Liver (tissue), 9 donors: ENCODE results near the gene LMCD1. TPM values are rescaled to one million over a fixed set of nuclear protein-coding genes. Genes with fewer than 3 reads are reported as not detected.

Source experiments
- DNase-seq: peaks from one replicate; pipeline ENCODE4 v3.0.0-alpha.2; 2017; ENCODE audit warnings: low spot score
- H3K27ac ChIP-seq, 2 donors: one replicate each; pipeline ENCODE4 v1.7.0; 2013; ENCODE audit warnings: inconsistent platforms in 2 of 2, low read length in 2 of 2, control low read depth in 1 of 2, low read depth in 1 of 2, mild to moderate bottlenecking in 1 of 2
- H3K27me3 ChIP-seq, 4 donors: one replicate each; pipeline versions ENCODE4 v1.6.1 to v1.7.0; 2013; ENCODE audit warnings: low read length in 3 of 4, inconsistent platforms in 1 of 4, mild to moderate bottlenecking in 1 of 4, moderate library complexity in 1 of 4; ENCODE audit not compliant: control insufficient read depth in 4 of 4, insufficient read depth in 4 of 4
- H3K36me3 ChIP-seq, 4 donors: one replicate each; pipeline versions ENCODE4 v1.6.1 to v1.7.0; 2013; ENCODE audit warnings: low read length in 3 of 4, mild to moderate bottlenecking in 3 of 4, low read depth in 1 of 4, moderate library complexity in 1 of 4; ENCODE audit not compliant: control insufficient read depth in 4 of 4, insufficient read depth in 3 of 4
- H3K4me1 ChIP-seq, 4 donors: one replicate each; pipeline versions ENCODE4 v1.6.1 to v1.7.0; 2013; ENCODE audit warnings: low read length in 3 of 4, mild to moderate bottlenecking in 3 of 4, moderate library complexity in 1 of 4; ENCODE audit not compliant: control insufficient read depth in 4 of 4, insufficient read depth in 4 of 4
- H3K4me3 ChIP-seq, 3 donors: one replicate each; pipeline versions ENCODE4 v1.6.1 to v1.7.0; 2013; ENCODE audit warnings: low read length in 3 of 3, control low read depth in 1 of 3, low read depth in 1 of 3, mild to moderate bottlenecking in 1 of 3
- H3K9ac ChIP-seq, 2 donors: one replicate each; pipeline ENCODE4 v1.7.0; 2013; ENCODE audit warnings: low read length in 2 of 2, mild to moderate bottlenecking in 2 of 2, moderate library complexity in 2 of 2, control low read depth in 1 of 2, low read depth in 1 of 2
- H3K9me3 ChIP-seq, 4 donors: one replicate each; pipeline versions ENCODE4 v1.6.1 to v1.7.0; 2013; ENCODE audit warnings: low read length in 3 of 4; ENCODE audit not compliant: control insufficient read depth in 4 of 4
- EGR1 ChIP-seq, 2 donors: IDR thresholded peaks; 2 replicates each; pipeline ENCODE4 v1.6.1; 2016 to 2018; ENCODE audit warnings: antibody characterized with exemption in 2 of 2, low read depth in 2 of 2
- FOXA1 ChIP-seq: IDR thresholded peaks from 2 replicates; pipeline ENCODE4 v1.6.1; 2016; ENCODE audit warnings: antibody characterized with exemption
- FOXA2 ChIP-seq: IDR thresholded peaks from 2 replicates; pipeline ENCODE4 v1.6.1; 2016; ENCODE audit warnings: antibody characterized with exemption
- GABPA ChIP-seq, 2 donors: IDR thresholded peaks in 1 of 2; conservative IDR thresholded peaks in 1 of 2; 2 replicates each; pipeline ENCODE4 v1.6.1; 2016; ENCODE audit warnings: antibody characterized with exemption in 2 of 2, mild to moderate bottlenecking in 1 of 2, moderate library complexity in 1 of 2
- HNF4A ChIP-seq, 2 donors: conservative IDR thresholded peaks; 2 replicates each; pipeline ENCODE4 v1.6.1; 2016; ENCODE audit warnings: antibody characterized with exemption in 2 of 2, mild to moderate bottlenecking in 2 of 2
- HNF4G ChIP-seq: IDR thresholded peaks from 2 replicates; pipeline ENCODE4 v1.6.1; 2016; ENCODE audit warnings: antibody characterized with exemption
- JUND ChIP-seq, 2 donors: IDR thresholded peaks; 2 replicates each; pipeline ENCODE4 v1.6.1; 2016; ENCODE audit warnings: antibody characterized with exemption in 2 of 2
- NR2F2 ChIP-seq: IDR thresholded peaks from 2 replicates; pipeline ENCODE4 v1.6.1; 2016; ENCODE audit warnings: antibody characterized with exemption
- RAD21 ChIP-seq, 2 donors: IDR thresholded peaks; 2 replicates each; pipeline ENCODE4 v1.6.1; 2016; ENCODE audit warnings: antibody characterized with exemption in 2 of 2, mild to moderate bottlenecking in 2 of 2
- RXRA ChIP-seq, 2 donors: IDR thresholded peaks; 2 replicates each; pipeline ENCODE4 v1.6.1; 2017 to 2018; ENCODE audit warnings: antibody characterized with exemption in 2 of 2, mild to moderate bottlenecking in 1 of 2
- SP1 ChIP-seq: IDR thresholded peaks from 2 replicates; pipeline ENCODE4 v1.6.1; 2018; ENCODE audit warnings: antibody characterized with exemption, mild to moderate bottlenecking
- TAF1 ChIP-seq: conservative IDR thresholded peaks from 2 replicates; pipeline ENCODE4 v1.6.1; 2016; ENCODE audit warnings: antibody characterized with exemption, mild to moderate bottlenecking
- YY1 ChIP-seq: IDR thresholded peaks from 2 replicates; pipeline ENCODE4 v1.6.1; 2016; ENCODE audit warnings: antibody characterized with exemption, mild to moderate bottlenecking
- WGBS: extraction: QIAGEN DNeasy Blood & Tissue Kit; methylation state at CpG from one replicate; pipeline ENCODE4 v1.1.7; 2013; 5-methylcytosine and 5-hydroxymethylcytosine counted together
- polyA plus RNA-seq, 2 donors: library from polyadenylated mRNA; stranded (reverse) in 1 of 2; unstranded in 1 of 2; fragments of 200-250 nt in 1 of 2; fragments of >200 nt in 1 of 2; fragmentation: Nextera tagmentation in 1 of 2; extraction: Ambion mirVana in 1 of 2; gene quantifications; one replicate each; pipeline versions ENCODE4 v1.2.1 to v1.2.3, GENCODE V29; 2013 to 2015
- total RNA-seq, 2 donors: library from RNA; depleted of rRNA; stranded (reverse); fragments of >200 nt; gene quantifications; one replicate each; pipeline ENCODE4 v1.2.3, GENCODE V29; 2014
- TF ChIP-seq, protein P1 (sequence below): IDR thresholded peaks from 2 replicates; pipeline ENCODE4 v1.6.1; 2016; ENCODE audit warnings: antibody characterized with exemption
- TF ChIP-seq, protein P2 (sequence below): IDR thresholded peaks from 2 replicates; pipeline ENCODE4 v1.6.1; 2016; ENCODE audit warnings: antibody characterized with exemption
- TF ChIP-seq, protein P3 (sequence below): IDR thresholded peaks from 2 replicates; pipeline ENCODE4 v1.6.1; 2016; ENCODE audit warnings: antibody characterized with exemption, mild to moderate bottlenecking
- TF ChIP-seq, protein P4 (sequence below): IDR thresholded peaks from 2 replicates; pipeline ENCODE4 v1.6.1; 2016; ENCODE audit warnings: antibody characterized with exemption
- TF ChIP-seq, protein P5 (sequence below): fragments of 150-350 bp; IDR thresholded peaks from 2 replicates; pipeline ENCODE4 v1.5.1; 2017; ENCODE audit warnings: improper control_type of control experiment, low read depth, low read length; ENCODE audit not compliant: missing input control
- donor health status: healthy.
- donor health status: healthy.
- donor health status: healthy.
- donor health status: healthy.
- donor health status: healthy.

Gene LMCD1
- total and polyA plus RNA-seq, 4 donors: 3.1 to 8.3 (median 6.0) TPM

DNA sequence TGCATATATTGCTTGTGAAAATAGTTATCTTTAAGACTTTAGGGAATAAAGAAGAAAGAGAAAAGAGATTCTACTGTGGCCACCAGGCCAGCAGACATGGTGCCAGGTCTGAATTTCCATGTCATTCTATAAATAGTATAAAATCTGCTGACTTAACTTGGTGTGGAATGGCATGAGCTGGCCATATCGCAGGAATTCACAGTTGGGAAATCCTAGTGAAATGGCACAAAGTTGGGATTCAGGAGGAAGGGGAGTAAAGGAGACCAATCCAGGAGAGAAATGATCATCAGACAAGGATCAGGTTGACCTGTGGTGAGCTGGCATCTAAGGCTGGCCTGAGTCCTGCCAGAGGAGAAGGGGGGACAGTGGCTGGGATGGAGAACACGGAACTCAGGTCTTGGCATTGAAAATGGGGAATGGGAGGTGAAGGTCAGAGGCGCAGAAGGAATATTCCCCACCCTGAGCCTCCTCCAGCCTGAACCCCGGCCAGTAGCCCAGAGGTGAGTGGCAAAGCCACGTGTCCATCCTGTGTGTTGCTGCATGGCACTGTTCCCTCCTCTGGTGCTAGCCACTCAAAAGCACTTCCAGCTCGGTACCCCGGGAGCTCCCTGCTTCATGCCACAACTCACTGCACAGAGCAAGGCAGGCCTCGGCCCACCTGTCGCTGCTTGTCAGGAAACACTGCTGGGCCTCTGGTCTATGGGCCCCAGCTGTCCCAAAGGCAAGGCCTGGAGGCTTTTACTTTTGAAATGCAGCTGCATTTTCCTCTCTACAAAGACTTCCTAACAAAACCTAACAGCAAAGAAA lies 91.6 kb downstream of the LMCD1 start:
- TF ChIP-seq SP1 (no peak), RXRA (IDR thresholded peaks at IDR 0.05) (no peak), FOXA1 (no peak), FOXA2 (no peak), YY1 (no peak)
- TF ChIP-seq, protein P1, sequence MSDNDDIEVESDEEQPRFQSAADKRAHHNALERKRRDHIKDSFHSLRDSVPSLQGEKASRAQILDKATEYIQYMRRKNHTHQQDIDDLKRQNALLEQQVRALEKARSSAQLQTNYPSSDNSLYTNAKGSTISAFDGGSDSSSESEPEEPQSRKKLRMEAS: no peak
- H3K9me3 ChIP-seq: no peaks in the 10 kb centered on the region
- no peaks in the 10 kb centered on the region for H3K36me3 ChIP-seq
- H3K4me1 ChIP-seq: no peaks in the 10 kb centered on the region
- no peaks in the 10 kb centered on the region for H3K27me3 ChIP-seq
- H3K9ac ChIP-seq: no peak overlapping the region
- H3K27ac ChIP-seq: no peak overlapping the region
- no peak overlapping the region for H3K4me3 ChIP-seq
- 96% methylated on average over 9 of the region's 9 CpGs for WGBS
- DNase-seq: no peak

DNA sequence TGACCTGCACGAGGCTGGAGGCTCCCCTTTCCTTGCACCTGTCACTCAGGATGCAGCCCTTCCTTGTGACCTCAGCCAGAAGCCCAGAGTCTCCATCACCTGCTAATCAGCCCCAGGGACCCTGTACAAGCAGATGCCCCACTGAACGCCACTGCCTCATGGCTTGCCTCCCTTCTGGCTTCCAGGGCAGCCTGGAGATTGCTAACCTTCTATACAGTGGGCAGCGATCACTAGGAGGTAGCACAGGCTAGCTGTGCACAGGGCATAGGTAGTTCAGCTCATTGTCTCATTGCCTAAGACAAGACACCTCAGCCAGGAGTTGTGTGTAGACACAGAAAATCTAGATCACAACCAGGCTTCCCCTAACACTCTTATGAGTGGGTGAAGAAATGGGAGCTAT lies 93.6 kb downstream of the LMCD1 start:
- H3K9ac ChIP-seq: no peak overlapping the region
- H3K27me3 ChIP-seq: no peaks in the 10 kb centered on the region
- no peaks in the 10 kb centered on the region for H3K4me1 ChIP-seq
- no peak overlapping the region for H3K27ac ChIP-seq
- no peak overlapping the region for H3K4me3 ChIP-seq
- DNase-seq: no peak
- H3K36me3 ChIP-seq: no peaks in the 10 kb centered on the region
- TF ChIP-seq FOXA2: no peak
- TF ChIP-seq, protein P2, sequence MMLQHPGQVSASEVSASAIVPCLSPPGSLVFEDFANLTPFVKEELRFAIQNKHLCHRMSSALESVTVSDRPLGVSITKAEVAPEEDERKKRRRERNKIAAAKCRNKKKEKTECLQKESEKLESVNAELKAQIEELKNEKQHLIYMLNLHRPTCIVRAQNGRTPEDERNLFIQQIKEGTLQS: no peak
- TF ChIP-seq JUND (IDR thresholded peaks at IDR 0.05): no peak
- TF ChIP-seq, protein P1: no peak
- TF ChIP-seq NR2F2: no peak
- TF ChIP-seq, protein P3, sequence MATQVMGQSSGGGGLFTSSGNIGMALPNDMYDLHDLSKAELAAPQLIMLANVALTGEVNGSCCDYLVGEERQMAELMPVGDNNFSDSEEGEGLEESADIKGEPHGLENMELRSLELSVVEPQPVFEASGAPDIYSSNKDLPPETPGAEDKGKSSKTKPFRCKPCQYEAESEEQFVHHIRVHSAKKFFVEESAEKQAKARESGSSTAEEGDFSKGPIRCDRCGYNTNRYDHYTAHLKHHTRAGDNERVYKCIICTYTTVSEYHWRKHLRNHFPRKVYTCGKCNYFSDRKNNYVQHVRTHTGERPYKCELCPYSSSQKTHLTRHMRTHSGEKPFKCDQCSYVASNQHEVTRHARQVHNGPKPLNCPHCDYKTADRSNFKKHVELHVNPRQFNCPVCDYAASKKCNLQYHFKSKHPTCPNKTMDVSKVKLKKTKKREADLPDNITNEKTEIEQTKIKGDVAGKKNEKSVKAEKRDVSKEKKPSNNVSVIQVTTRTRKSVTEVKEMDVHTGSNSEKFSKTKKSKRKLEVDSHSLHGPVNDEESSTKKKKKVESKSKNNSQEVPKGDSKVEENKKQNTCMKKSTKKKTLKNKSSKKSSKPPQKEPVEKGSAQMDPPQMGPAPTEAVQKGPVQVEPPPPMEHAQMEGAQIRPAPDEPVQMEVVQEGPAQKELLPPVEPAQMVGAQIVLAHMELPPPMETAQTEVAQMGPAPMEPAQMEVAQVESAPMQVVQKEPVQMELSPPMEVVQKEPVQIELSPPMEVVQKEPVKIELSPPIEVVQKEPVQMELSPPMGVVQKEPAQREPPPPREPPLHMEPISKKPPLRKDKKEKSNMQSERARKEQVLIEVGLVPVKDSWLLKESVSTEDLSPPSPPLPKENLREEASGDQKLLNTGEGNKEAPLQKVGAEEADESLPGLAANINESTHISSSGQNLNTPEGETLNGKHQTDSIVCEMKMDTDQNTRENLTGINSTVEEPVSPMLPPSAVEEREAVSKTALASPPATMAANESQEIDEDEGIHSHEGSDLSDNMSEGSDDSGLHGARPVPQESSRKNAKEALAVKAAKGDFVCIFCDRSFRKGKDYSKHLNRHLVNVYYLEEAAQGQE: no peak
- no peak for TF ChIP-seq EGR1 (IDR thresholded peaks at IDR 0.05; ENCODE audit: low read depth in 2 of 2)
- no peak for TF ChIP-seq SP1
- no peak for TF ChIP-seq HNF4A (conservative IDR thresholded peaks at IDR 0.05)
- TF ChIP-seq GABPA (IDR thresholded peaks at IDR 0.05 in 1 of 2, conservative IDR thresholded peaks at IDR 0.05 in 1 of 2): no peak
- no peak for TF ChIP-seq RXRA (IDR thresholded peaks at IDR 0.05)
- no peak for TF ChIP-seq TAF1
- no peak for TF ChIP-seq FOXA1
- no peak for TF ChIP-seq RAD21 (IDR thresholded peaks at IDR 0.05)
- TF ChIP-seq, protein P4, sequence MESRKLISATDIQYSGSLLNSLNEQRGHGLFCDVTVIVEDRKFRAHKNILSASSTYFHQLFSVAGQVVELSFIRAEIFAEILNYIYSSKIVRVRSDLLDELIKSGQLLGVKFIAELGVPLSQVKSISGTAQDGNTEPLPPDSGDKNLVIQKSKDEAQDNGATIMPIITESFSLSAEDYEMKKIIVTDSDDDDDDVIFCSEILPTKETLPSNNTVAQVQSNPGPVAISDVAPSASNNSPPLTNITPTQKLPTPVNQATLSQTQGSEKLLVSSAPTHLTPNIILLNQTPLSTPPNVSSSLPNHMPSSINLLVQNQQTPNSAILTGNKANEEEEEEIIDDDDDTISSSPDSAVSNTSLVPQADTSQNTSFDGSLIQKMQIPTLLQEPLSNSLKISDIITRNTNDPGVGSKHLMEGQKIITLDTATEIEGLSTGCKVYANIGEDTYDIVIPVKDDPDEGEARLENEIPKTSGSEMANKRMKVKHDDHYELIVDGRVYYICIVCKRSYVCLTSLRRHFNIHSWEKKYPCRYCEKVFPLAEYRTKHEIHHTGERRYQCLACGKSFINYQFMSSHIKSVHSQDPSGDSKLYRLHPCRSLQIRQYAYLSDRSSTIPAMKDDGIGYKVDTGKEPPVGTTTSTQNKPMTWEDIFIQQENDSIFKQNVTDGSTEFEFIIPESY: no peak
- TF ChIP-seq, protein P5, sequence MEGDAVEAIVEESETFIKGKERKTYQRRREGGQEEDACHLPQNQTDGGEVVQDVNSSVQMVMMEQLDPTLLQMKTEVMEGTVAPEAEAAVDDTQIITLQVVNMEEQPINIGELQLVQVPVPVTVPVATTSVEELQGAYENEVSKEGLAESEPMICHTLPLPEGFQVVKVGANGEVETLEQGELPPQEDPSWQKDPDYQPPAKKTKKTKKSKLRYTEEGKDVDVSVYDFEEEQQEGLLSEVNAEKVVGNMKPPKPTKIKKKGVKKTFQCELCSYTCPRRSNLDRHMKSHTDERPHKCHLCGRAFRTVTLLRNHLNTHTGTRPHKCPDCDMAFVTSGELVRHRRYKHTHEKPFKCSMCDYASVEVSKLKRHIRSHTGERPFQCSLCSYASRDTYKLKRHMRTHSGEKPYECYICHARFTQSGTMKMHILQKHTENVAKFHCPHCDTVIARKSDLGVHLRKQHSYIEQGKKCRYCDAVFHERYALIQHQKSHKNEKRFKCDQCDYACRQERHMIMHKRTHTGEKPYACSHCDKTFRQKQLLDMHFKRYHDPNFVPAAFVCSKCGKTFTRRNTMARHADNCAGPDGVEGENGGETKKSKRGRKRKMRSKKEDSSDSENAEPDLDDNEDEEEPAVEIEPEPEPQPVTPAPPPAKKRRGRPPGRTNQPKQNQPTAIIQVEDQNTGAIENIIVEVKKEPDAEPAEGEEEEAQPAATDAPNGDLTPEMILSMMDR: no peak
- no peak for TF ChIP-seq YY1
- TF ChIP-seq HNF4G: no peak
- 90% methylated on average over 3 of the region's 3 CpGs for WGBS
- H3K9me3 ChIP-seq: no peaks in the 10 kb centered on the region
